GM10847 (cell line): ENCODE measurements around the gene PODXL2.

ENCODE experiments used
- POLR2A ChIP-seq: IDR thresholded peaks from 2 replicates; pipeline ENCODE4 v1.6.1; 2011; ENCODE audit not compliant: insufficient read length; ENCODE audit errors: extremely low read depth

Gene PODXL2

GRCh38 chr3:127632035-127632820, 3.2 kb downstream of the PODXL2 start:
- no peak for TF ChIP-seq POLR2A

GRCh38 chr3:127634653-127635052, 5.7 kb downstream of the PODXL2 start:
- TF ChIP-seq POLR2A = no peak

DNA sequence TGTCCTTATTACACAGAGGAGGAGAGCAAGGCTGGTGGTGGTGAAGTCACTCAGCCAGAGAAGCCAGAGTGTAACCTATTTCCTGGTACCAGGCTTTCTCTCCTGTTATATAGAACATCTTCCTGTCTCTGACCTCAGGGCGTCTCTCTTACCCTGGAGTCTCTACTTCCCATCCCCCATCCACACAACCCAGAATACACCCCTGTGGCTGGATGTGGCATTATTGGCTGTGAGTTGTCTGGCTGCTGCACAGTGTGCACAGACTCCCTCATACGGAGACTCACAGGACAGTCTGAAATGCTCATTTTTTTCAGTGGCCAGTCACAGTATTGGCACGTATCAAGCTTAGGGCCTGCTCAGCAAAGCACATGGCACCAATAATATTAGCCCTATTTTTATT, 8.6 kb downstream of the PODXL2 start:
- no peak for TF ChIP-seq POLR2A

- no peak for TF ChIP-seq POLR2A
Measured at GRCh38 chr3:127637971-127638370, 9.0 kb downstream of the PODXL2 start.

DNA sequence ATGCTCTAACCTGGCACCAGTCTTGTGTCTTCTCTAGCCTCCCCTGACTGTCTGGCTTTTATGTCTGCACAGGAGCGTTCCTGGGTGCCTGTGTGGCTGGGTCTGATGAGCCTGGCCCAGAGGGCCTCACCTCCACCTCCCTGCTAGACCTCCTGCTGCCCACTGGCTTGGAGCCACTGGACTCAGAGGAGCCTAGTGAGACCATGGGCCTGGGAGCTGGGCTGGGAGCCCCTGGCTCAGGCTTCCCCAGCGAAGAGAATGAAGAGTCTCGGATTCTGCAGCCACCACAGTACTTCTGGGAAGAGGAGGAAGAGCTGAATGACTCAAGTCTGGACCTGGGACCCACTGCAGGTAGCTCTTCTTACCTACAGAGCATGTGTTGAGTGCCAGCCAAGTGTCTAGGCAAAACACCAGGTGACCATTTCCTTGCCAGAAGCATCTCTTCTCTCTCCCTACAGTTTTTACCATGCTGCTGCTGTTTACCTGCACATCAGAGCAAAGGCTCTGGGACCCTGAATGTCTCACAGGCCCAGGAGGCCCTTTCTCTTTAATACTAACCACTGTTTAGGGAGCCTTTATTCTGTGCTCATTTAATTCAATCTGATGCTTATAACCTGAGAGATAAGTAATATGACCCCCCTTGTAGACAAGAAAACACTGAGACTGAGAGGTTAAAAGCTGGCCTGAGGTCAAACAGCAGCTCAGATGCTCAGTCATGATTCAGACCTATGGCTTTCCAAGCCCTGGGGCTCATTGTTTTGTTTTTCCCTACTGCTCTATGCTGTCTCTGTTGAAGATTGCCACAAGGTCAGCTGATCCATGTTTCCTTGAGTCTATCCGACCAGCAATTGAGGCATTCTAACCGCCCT, 10.4 kb downstream of the PODXL2 start:
- TF ChIP-seq POLR2A = no peak

GRCh38 chr3:127640042-127640355, 11.0 kb downstream of the PODXL2 start:
- TF ChIP-seq POLR2A = no peak

GRCh38 chr3:127644641-127645370, 15.8 kb downstream of the PODXL2 start:
- no peak for TF ChIP-seq POLR2A

- no peak for TF ChIP-seq POLR2A
Measured at GRCh38 chr3:127645371-127646015, 16.5 kb downstream of the PODXL2 start.

- TF ChIP-seq POLR2A = no peak
Measured at GRCh38 chr3:127646501-127647046, 17.6 kb downstream of the PODXL2 start.

DNA sequence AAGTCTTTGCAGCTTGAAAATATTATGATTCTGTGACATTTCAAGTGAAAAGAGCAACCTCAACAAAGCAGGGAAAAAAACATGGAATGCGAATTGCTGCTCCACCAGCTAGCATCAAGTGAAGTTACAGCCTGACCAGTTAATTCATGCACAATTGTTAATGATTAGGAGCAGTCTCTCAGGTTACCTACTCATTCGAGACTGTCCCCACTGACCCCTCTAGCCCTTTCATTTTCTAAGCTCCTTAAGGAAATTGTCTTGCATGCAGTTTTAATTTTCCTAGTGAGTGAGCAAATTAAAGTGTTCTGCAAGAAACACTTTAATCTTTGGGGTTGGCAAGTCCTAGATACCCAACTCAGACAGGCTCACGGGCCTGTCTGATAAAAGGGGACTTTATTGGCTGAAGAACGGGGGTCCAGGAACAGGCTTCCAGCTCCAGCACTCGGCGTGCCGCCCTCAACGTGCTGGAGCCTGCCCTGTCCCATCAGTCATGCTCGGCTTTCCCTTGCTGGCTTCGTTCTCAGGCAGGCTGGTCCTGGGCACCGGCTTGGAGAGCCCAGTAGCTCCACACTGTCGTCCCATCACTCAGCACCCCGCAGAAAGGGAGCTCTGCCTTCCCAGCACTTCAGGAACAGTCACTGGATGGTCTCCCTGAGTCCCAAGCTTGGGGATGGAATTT, 18.3 kb downstream of the PODXL2 start:
- no peak for TF ChIP-seq POLR2A

GRCh38 chr3:127647845-127648204, 18.8 kb downstream of the PODXL2 start:
- no peak for TF ChIP-seq POLR2A

DNA sequence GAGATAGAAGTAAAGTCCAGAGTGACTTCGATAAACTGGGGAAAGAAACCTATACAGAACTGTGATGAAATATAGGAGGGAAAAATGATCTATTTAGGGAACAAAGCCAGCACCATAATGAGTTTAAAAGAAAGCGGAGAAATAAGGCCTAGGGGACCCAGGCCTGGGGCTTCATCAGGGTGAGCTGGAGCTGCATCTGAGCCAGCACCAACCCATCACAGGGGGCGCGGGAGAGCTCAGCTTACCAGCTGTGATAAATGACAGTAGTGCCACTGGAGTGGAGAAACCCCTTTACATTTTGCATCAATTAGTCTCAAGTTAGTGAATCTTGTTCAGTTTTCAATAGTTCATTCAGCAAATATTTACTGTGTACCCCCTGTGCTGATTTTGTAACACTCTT, 21.3 kb downstream of the PODXL2 start:
- TF ChIP-seq POLR2A = no peak

- no peak for TF ChIP-seq POLR2A
Measured at GRCh38 chr3:127651516-127652172, 22.7 kb downstream of the PODXL2 start.
